Liver (tissue), 9 donors: ENCODE measurements around the gene SEC61G. TPM values are rescaled to one million over a fixed set of nuclear protein-coding genes. Genes with fewer than 3 reads are reported as not detected.
A peak's percentile ranks its signal among the peaks of the same experiment; 100 is the strongest.

Experiments used
- DNase-seq: peaks from one replicate; pipeline ENCODE4 v3.0.0-alpha.2; 2017; ENCODE audit warnings: low spot score
- H3K27ac ChIP-seq, 2 donors: one replicate each; pipeline ENCODE4 v1.7.0; 2013; ENCODE audit warnings: inconsistent platforms in 2 of 2, low read length in 2 of 2, control low read depth in 1 of 2, low read depth in 1 of 2, mild to moderate bottlenecking in 1 of 2
- H3K27me3 ChIP-seq, 4 donors: one replicate each; pipeline versions ENCODE4 v1.6.1 to v1.7.0; 2013; ENCODE audit warnings: low read length in 3 of 4, inconsistent platforms in 1 of 4, mild to moderate bottlenecking in 1 of 4, moderate library complexity in 1 of 4; ENCODE audit not compliant: control insufficient read depth in 4 of 4, insufficient read depth in 4 of 4
- H3K36me3 ChIP-seq, 4 donors: one replicate each; pipeline versions ENCODE4 v1.6.1 to v1.7.0; 2013; ENCODE audit warnings: low read length in 3 of 4, mild to moderate bottlenecking in 3 of 4, low read depth in 1 of 4, moderate library complexity in 1 of 4; ENCODE audit not compliant: control insufficient read depth in 4 of 4, insufficient read depth in 3 of 4
- H3K4me1 ChIP-seq, 4 donors: one replicate each; pipeline versions ENCODE4 v1.6.1 to v1.7.0; 2013; ENCODE audit warnings: low read length in 3 of 4, mild to moderate bottlenecking in 3 of 4, moderate library complexity in 1 of 4; ENCODE audit not compliant: control insufficient read depth in 4 of 4, insufficient read depth in 4 of 4
- H3K4me3 ChIP-seq, 3 donors: one replicate each; pipeline versions ENCODE4 v1.6.1 to v1.7.0; 2013; ENCODE audit warnings: low read length in 3 of 3, control low read depth in 1 of 3, low read depth in 1 of 3, mild to moderate bottlenecking in 1 of 3
- H3K9ac ChIP-seq, 2 donors: one replicate each; pipeline ENCODE4 v1.7.0; 2013; ENCODE audit warnings: low read length in 2 of 2, mild to moderate bottlenecking in 2 of 2, moderate library complexity in 2 of 2, control low read depth in 1 of 2, low read depth in 1 of 2
- H3K9me3 ChIP-seq, 4 donors: one replicate each; pipeline versions ENCODE4 v1.6.1 to v1.7.0; 2013; ENCODE audit warnings: low read length in 3 of 4; ENCODE audit not compliant: control insufficient read depth in 4 of 4
- ATF3 ChIP-seq: IDR thresholded peaks from 2 replicates; pipeline ENCODE4 v1.6.1; 2016; ENCODE audit warnings: antibody characterized with exemption
- CTCF ChIP-seq: fragments of 150-350 bp; IDR thresholded peaks from 2 replicates; pipeline ENCODE4 v1.5.1; 2017; ENCODE audit warnings: improper control_type of control experiment, low read depth, low read length; ENCODE audit not compliant: missing input control
- EGR1 ChIP-seq, 2 donors: IDR thresholded peaks; 2 replicates each; pipeline ENCODE4 v1.6.1; 2016 to 2018; ENCODE audit warnings: antibody characterized with exemption in 2 of 2, low read depth in 2 of 2
- FOXA1 ChIP-seq: IDR thresholded peaks from 2 replicates; pipeline ENCODE4 v1.6.1; 2016; ENCODE audit warnings: antibody characterized with exemption
- GABPA ChIP-seq, 2 donors: IDR thresholded peaks in 1 of 2; conservative IDR thresholded peaks in 1 of 2; 2 replicates each; pipeline ENCODE4 v1.6.1; 2016; ENCODE audit warnings: antibody characterized with exemption in 2 of 2, mild to moderate bottlenecking in 1 of 2, moderate library complexity in 1 of 2
- HNF4A ChIP-seq, 2 donors: conservative IDR thresholded peaks; 2 replicates each; pipeline ENCODE4 v1.6.1; 2016; ENCODE audit warnings: antibody characterized with exemption in 2 of 2, mild to moderate bottlenecking in 2 of 2
- HNF4G ChIP-seq: IDR thresholded peaks from 2 replicates; pipeline ENCODE4 v1.6.1; 2016; ENCODE audit warnings: antibody characterized with exemption
- JUND ChIP-seq, 2 donors: IDR thresholded peaks; 2 replicates each; pipeline ENCODE4 v1.6.1; 2016; ENCODE audit warnings: antibody characterized with exemption in 2 of 2
- MAX ChIP-seq: IDR thresholded peaks from 2 replicates; pipeline ENCODE4 v1.6.1; 2016; ENCODE audit warnings: antibody characterized with exemption
- NR2F2 ChIP-seq: IDR thresholded peaks from 2 replicates; pipeline ENCODE4 v1.6.1; 2016; ENCODE audit warnings: antibody characterized with exemption
- RAD21 ChIP-seq, 2 donors: IDR thresholded peaks; 2 replicates each; pipeline ENCODE4 v1.6.1; 2016; ENCODE audit warnings: antibody characterized with exemption in 2 of 2, mild to moderate bottlenecking in 2 of 2
- REST ChIP-seq: IDR thresholded peaks from 2 replicates; pipeline ENCODE4 v1.6.1; 2016; ENCODE audit warnings: antibody characterized with exemption, mild to moderate bottlenecking
- RXRA ChIP-seq, 2 donors: IDR thresholded peaks; 2 replicates each; pipeline ENCODE4 v1.6.1; 2017 to 2018; ENCODE audit warnings: antibody characterized with exemption in 2 of 2, mild to moderate bottlenecking in 1 of 2
- SP1 ChIP-seq: IDR thresholded peaks from 2 replicates; pipeline ENCODE4 v1.6.1; 2018; ENCODE audit warnings: antibody characterized with exemption, mild to moderate bottlenecking
- TAF1 ChIP-seq: conservative IDR thresholded peaks from 2 replicates; pipeline ENCODE4 v1.6.1; 2016; ENCODE audit warnings: antibody characterized with exemption, mild to moderate bottlenecking
- YY1 ChIP-seq: IDR thresholded peaks from 2 replicates; pipeline ENCODE4 v1.6.1; 2016; ENCODE audit warnings: antibody characterized with exemption, mild to moderate bottlenecking
- WGBS: extraction: QIAGEN DNeasy Blood & Tissue Kit; methylation state at CpG from one replicate; pipeline ENCODE4 v1.1.7; 2013; 5-methylcytosine and 5-hydroxymethylcytosine counted together
- polyA plus RNA-seq, 2 donors: library from polyadenylated mRNA; stranded (reverse) in 1 of 2; unstranded in 1 of 2; fragments of 200-250 nt in 1 of 2; fragments of >200 nt in 1 of 2; fragmentation: Nextera tagmentation in 1 of 2; extraction: Ambion mirVana in 1 of 2; gene quantifications; one replicate each; pipeline versions ENCODE4 v1.2.1 to v1.2.3, GENCODE V29; 2013 to 2015
- total RNA-seq, 2 donors: library from RNA; depleted of rRNA; stranded (reverse); fragments of >200 nt; gene quantifications; one replicate each; pipeline ENCODE4 v1.2.3, GENCODE V29; 2014
- donor health status: healthy.
- donor health status: healthy.
- donor health status: healthy.
- donor health status: healthy.
- donor health status: healthy.

The SEC61G gene
- total and polyA plus RNA-seq, 4 donors: 57.0 to 329 (median 227) TPM

GRCh38 chr7:54799792-54800191 is 40.8 kb upstream of the SEC61G start:
- 65% methylated on average over 3 of the region's 3 CpGs for WGBS
- TF ChIP-seq RXRA (IDR thresholded peaks at IDR 0.05) (peak in 1 of 2 donors; percentile 12), NR2F2 (peak; percentile 77), RAD21 (IDR thresholded peaks at IDR 0.05) (no peak)
- DNase-seq: no peak

GRCh38 chr7:54798530-54798929 is 39.5 kb upstream of the SEC61G start:
- WGBS: 88% methylated on average over 4 of the region's 4 CpGs
- Histone ChIP-seq H3K36me3 (no peaks in the 10 kb centered on the region), H3K27ac (no peak overlapping the region), H3K27me3 (no peaks in the 10 kb centered on the region), H3K9me3 (no peaks in the 10 kb centered on the region), H3K4me1 (no peaks in the 10 kb centered on the region), H3K9ac (no peak overlapping the region), H3K4me3 (no peak overlapping the region)
- no peak for TF ChIP-seq RXRA (IDR thresholded peaks at IDR 0.05)
- no peak for TF ChIP-seq MAX
- TF ChIP-seq HNF4A (conservative IDR thresholded peaks at IDR 0.05): no peak
- no peak for TF ChIP-seq REST
- no peak for TF ChIP-seq SP1
- TF ChIP-seq CTCF: no peak
- TF ChIP-seq EGR1 (IDR thresholded peaks at IDR 0.05; ENCODE audit: low read depth in 2 of 2): no peak
- TF ChIP-seq RAD21 (IDR thresholded peaks at IDR 0.05): no peak
- no peak for TF ChIP-seq HNF4G
- TF ChIP-seq YY1: no peak
- TF ChIP-seq FOXA1: no peak
- no peak for TF ChIP-seq ATF3
- no peak for TF ChIP-seq JUND (IDR thresholded peaks at IDR 0.05)
- TF ChIP-seq GABPA (IDR thresholded peaks at IDR 0.05 in 1 of 2, conservative IDR thresholded peaks at IDR 0.05 in 1 of 2): no peak
- no peak for TF ChIP-seq NR2F2
- TF ChIP-seq TAF1: no peak
- DNase-seq: no peak

More at GRCh38 chr7:54799792-54800191, 40.8 kb upstream of the SEC61G start:
- H3K9me3 ChIP-seq: no peaks in the 10 kb centered on the region
- H3K27ac ChIP-seq: no peak overlapping the region
- no peaks in the 10 kb centered on the region for H3K4me1 ChIP-seq
- H3K36me3 ChIP-seq: no peaks in the 10 kb centered on the region
- no peaks in the 10 kb centered on the region for H3K27me3 ChIP-seq
- H3K9ac ChIP-seq: no peak overlapping the region
- H3K4me3 ChIP-seq: no peak overlapping the region
